ENCODE measurements around the gene OR7C1.
"Not testable (repeated sequence)": the region's sequence is repeated elsewhere in the genome, so short reads cannot be mapped to it uniquely, and the experiment has no call there.

Gene OR7C1

GRCh38 chr19:14779151-14779550 is 55.8 kb downstream of the OR7C1 start:
- TF ChIP-seq JUND (IDR thresholded peaks at IDR 0.05; ENCODE audit: low read depth) = no peak
- DNase-seq (ENCODE audit: low read depth in 1 of 2, low spot score in 1 of 2) = no peak
- in situ Hi-C loops (cut with HindIII; ENCODE audit: low pct_unique_long_range_greater_than_20kb, low sequenced_read_pairs) = no loop called here

- in situ Hi-C loops (cut with HindIII; ENCODE audit: low pct_unique_long_range_greater_than_20kb, low sequenced_read_pairs) = not testable (repeated sequence)
These were observed 56.7 kb downstream of the OR7C1 start, which contains the start of gene ADGRE2 for GRCh38 chr19:14778110-14778845. ADGRE2 (minus strand) TSS chr19:14778560; CDS start chr19:14776756, 1,804 bp downstream.

GRCh38 chr19:14777645-14778044 is 57.3 kb downstream of the OR7C1 start:
- DNase-seq (ENCODE audit: low read depth in 1 of 2, low spot score in 1 of 2); in situ Hi-C loops (cut with HindIII; ENCODE audit: low pct_unique_long_range_greater_than_20kb, low sequenced_read_pairs): not testable (repeated sequence)

More at GRCh38 chr19:14778110-14778845, 56.7 kb downstream of the OR7C1 start, which contains the start of gene ADGRE2:
- DNase-seq (ENCODE audit: low read depth in 1 of 2, low spot score in 1 of 2) = not testable (repeated sequence)

DNA sequence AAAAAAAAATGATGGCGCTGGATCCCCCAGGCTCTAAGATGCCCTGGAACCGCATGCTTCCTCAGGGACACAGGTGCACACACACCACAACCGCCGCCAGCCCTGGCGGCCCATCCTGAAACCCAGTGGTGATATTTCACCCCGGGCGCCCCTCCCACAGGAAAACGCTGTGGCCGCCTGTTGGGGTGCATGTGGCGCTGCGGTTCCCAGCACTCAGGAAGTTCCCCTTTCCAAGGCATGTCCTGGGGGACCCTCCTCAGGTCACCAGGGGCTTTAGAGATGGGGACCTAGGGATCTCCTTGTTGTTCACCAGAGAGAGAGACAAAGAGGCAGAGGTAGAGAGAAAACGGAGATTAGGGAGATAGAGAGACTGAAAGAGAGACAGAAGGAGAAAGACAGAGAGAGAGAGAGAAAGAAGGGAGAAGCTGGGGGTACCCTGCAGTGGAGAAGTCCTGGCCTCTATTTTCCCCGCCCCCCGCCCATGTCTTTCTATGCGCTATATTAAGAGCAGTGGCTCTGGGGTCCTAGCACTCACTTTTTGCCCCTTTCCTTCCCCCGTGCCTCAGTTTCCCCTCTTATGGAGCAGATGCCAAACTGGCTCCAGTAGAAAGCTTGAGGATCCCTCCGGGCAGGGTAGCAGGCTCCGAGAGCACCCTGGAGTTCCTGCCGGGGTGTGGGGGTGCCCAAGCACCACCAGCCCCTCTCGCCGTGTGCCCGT is 59.0 kb downstream of the OR7C1 start:
- in situ Hi-C loops (cut with HindIII; ENCODE audit: low pct_unique_long_range_greater_than_20kb, low sequenced_read_pairs) = no loop called here
- no peak for TF ChIP-seq JUND (IDR thresholded peaks at IDR 0.05; ENCODE audit: low read depth)
- no peak for DNase-seq (ENCODE audit: low read depth in 1 of 2, low spot score in 1 of 2)

DNA sequence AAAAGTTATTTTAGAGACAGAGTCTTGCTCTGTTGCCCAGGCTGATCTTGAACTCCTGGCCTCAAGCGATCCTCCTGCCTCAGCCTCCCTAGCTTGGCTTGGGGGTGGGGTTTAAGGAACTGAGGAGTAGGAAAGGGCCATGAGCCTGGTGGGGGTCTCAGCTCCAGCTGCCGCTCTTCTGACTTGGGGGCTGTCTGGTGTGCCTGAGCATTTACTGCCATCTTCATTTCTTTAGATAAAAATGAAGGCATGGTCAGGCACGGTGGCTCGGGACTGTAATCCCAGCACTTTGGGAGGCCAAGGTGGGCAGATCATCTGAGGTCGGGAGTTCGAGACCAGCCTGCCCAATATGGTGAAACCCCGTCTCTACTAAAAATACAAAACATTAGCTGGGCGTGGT is 59.7 kb downstream of the OR7C1 start:
- in situ Hi-C loops (cut with HindIII; ENCODE audit: low pct_unique_long_range_greater_than_20kb, low sequenced_read_pairs); DNase-seq (ENCODE audit: low read depth in 1 of 2, low spot score in 1 of 2): not testable (repeated sequence)

DNA sequence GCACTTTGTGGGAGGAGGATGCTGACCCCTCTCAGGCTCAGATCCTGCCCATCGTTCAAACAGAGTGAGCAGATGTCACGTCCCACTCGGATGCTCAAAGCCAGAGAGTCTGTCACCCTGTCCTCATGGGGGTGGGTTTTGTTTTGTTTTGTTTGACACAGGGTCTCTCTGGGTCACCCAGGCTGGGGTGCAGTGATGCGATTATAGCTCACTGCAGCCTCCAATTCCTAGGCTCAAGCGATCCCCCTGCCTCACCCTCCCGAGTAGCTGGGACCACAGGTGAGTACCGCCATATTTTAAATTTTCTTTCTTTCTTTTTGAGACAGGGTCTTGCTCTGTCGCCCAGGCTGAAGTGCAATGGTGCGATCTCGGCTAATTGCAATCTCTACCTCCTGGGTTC is 60.6 kb downstream of the OR7C1 start:
- no peak for DNase-seq (ENCODE audit: low read depth in 1 of 2, low spot score in 1 of 2)
- in situ Hi-C loops (cut with HindIII; ENCODE audit: low pct_unique_long_range_greater_than_20kb, low sequenced_read_pairs) = no loop called here
- no peak for TF ChIP-seq JUND (IDR thresholded peaks at IDR 0.05; ENCODE audit: low read depth)

- DNase-seq (ENCODE audit: low read depth in 1 of 2, low spot score in 1 of 2); in situ Hi-C loops (cut with HindIII; ENCODE audit: low pct_unique_long_range_greater_than_20kb, low sequenced_read_pairs): not testable (repeated sequence)
These were observed 61.3 kb downstream of the OR7C1 start for GRCh38 chr19:14773722-14774121.

- DNase-seq (ENCODE audit: low read depth in 1 of 2, low spot score in 1 of 2) = no peak
- in situ Hi-C loops (cut with HindIII; ENCODE audit: low pct_unique_long_range_greater_than_20kb, low sequenced_read_pairs) = no loop called here
- no peak for TF ChIP-seq JUND (IDR thresholded peaks at IDR 0.05; ENCODE audit: low read depth)
These were observed 62.0 kb downstream of the OR7C1 start for GRCh38 chr19:14772995-14773394.

DNA sequence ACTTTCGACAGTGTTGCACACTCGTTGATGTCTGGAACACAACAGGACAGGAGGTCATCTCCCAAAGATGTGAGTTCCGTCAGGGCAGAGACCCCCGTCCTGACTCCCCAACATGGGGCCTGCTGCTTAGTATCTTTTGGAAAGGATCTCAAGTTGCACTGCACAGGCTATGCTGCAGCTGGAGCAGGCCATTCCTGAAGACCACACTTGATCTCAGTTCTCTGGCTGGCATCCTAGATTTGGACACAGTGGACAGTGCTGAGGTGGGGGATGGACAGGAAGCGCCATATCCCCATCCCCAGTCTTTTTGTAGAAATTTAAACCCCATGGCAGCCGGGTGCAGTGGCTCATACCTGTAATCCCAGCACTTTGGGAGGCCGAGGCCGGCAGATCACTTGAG is 62.5 kb downstream of the OR7C1 start:
- DNase-seq (ENCODE audit: low read depth in 1 of 2, low spot score in 1 of 2) = no peak
- TF ChIP-seq JUND (IDR thresholded peaks at IDR 0.05; ENCODE audit: low read depth) = no peak
- in situ Hi-C loops (cut with HindIII; ENCODE audit: low pct_unique_long_range_greater_than_20kb, low sequenced_read_pairs) = no loop called here

DNA sequence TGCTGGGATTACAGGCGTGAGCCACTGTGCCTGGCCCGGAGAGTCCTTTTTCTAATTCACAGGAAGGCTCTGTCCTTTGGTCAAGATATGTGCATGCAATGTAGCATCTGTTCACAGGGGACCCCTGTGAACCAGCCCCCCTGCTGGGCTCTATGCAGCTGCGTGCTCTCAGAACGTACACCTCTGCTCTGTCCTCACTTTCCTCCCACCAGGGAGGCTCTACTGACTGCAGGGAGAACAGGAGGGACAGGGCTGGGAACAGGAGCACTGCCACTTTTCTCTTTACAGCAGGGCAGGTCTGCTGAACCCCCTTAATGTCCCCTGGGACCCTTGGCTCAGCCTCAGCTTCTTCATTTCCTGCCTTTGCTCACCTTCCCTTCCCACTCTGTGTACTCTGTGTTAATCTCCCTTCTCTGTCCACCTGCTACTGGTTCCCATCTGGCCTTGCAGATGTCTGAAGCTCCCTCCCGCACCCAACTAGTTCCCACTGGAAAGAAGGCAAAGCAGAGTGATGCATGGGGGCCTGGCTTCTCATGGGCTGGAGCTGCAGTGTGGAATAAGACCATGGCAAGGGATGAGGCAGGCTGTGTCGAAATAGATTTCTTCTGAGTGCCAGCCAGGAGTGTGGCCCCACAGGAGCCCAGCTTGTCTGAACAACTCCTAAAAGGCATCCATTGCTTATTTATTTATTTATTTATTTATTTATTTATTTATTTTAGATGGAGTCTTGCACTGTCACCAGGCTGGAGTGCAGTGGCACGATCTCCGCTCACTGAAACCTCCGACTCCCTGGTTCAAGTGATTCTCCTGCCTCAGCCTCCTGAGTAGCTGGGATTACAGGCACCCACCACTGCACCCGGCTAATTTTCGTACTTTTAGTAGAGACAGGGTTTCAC is 63.8 kb downstream of the OR7C1 start:
- DNase-seq (ENCODE audit: low read depth in 1 of 2, low spot score in 1 of 2) = no peak
- in situ Hi-C loops (cut with HindIII; ENCODE audit: low pct_unique_long_range_greater_than_20kb, low sequenced_read_pairs) = no loop called here
- TF ChIP-seq JUND (IDR thresholded peaks at IDR 0.05; ENCODE audit: low read depth) = no peak

DNA sequence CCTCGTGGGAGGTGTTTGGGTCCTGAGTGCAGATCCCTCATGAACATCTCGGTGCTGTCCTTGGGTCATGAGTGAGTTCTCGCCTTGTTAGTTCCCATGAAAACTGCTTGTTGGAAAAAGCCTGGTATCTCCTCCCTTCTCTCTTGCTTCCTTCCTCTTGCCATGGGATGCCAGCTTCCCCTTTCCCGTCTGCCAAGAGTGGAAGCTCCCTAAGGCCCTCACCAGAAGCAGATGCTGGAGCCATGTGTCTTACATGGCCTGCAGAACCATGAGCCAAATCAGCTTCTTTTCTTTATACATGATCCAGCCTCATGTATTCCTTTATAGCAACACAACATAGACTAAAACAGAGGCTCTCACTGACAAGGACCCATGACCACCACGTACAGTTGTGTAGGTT is 64.8 kb downstream of the OR7C1 start:
- TF ChIP-seq JUND (IDR thresholded peaks at IDR 0.05; ENCODE audit: low read depth) = no peak
- in situ Hi-C loops (cut with HindIII; ENCODE audit: low pct_unique_long_range_greater_than_20kb, low sequenced_read_pairs) = no loop called here
- DNase-seq (ENCODE audit: low read depth in 1 of 2, low spot score in 1 of 2) = no peak

DNA sequence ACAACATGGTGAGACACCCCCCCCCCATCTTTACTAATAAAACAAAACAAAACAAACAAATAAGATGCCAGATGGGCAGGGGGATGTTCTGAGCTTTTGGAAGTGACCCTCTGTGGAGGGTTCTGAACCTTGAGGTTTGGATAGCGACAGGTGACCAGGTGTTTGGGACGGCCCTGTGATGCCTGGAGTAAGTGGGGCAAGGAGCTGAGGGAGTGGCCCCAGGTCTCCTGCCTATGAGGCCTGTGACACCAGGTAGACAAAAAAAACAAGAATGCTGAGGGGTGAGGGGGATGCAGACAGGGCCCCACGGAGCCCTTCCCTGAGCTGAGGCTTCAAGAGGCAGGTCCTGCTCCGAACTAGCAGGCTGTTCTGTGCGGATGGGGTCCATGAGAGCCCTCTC is 65.8 kb downstream of the OR7C1 start:
- in situ Hi-C loops (cut with HindIII; ENCODE audit: low pct_unique_long_range_greater_than_20kb, low sequenced_read_pairs) = no loop called here
- no peak for TF ChIP-seq JUND (IDR thresholded peaks at IDR 0.05; ENCODE audit: low read depth)
- no peak for DNase-seq (ENCODE audit: low read depth in 1 of 2, low spot score in 1 of 2)

GRCh38 chr19:14768001-14768400 is 67.0 kb downstream of the OR7C1 start:
- no peak for DNase-seq (ENCODE audit: low read depth in 1 of 2, low spot score in 1 of 2)
- in situ Hi-C loops (cut with HindIII; ENCODE audit: low pct_unique_long_range_greater_than_20kb, low sequenced_read_pairs) = no loop called here
- no peak for TF ChIP-seq JUND (IDR thresholded peaks at IDR 0.05; ENCODE audit: low read depth)

Measured in T47D (cell line).